Retinal pigment epithelial cell (primary cell): Measurements from ENCODE around the gene ASZ1.
"Not testable (repeated sequence)": the region's sequence is repeated elsewhere in the genome, so short reads cannot be mapped to it uniquely, and the experiment has no call there.

Source experiments
- DNase-seq: peaks from one replicate; pipeline ENCODE4 v3.0.0-alpha.2; 2010; ENCODE audit warnings: low read depth
- H3K4me3 ChIP-seq: 2 replicates; pipeline ENCODE4 v1.5.1; 2011; ENCODE audit warnings: mild to moderate bottlenecking, low read length, control low read depth, moderate library complexity
- TF ChIP-seq, protein P1 (sequence below): conservative IDR thresholded peaks from 2 replicates; pipeline ENCODE4 v1.5.1; 2011; ENCODE audit warnings: low read depth, low read length, control low read depth, inconsistent platforms

Gene ASZ1, protein sequence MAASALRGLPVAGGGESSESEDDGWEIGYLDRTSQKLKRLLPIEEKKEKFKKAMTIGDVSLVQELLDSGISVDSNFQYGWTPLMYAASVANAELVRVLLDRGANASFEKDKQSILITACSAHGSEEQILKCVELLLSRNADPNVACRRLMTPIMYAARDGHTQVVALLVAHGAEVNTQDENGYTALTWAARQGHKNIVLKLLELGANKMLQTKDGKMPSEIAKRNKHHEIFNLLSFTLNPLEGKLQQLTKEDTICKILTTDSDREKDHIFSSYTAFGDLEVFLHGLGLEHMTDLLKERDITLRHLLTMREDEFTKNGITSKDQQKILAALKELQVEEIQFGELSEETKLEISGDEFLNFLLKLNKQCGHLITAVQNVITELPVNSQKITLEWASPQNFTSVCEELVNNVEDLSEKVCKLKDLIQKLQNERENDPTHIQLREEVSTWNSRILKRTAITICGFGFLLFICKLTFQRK

DNA sequence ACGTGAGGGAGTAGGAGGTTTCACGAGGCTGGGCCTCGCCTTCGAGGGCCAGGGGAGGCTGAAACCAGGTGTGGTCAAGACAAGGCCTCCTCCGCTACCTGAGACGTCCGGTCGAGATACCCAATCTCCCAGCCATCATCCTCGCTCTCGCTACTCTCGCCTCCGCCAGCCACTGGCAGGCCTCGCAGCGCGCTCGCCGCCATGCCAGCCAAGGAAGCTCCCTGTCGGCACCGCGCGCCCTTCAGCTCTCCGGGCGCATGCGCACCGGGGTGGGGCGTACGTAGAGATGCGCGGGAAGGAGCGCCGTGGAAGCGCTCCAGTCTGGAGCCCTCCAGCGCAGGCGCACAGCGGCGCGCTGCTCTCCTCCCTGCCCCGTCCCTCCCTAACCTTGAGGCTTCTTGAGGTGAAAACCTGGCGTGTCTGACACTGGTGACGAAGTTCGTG lies at the start of gene ASZ1:
TSS of gene ASZ1 (minus strand) at position 236 of the 444 bp plus-strand sequence. CDS start at position 203, 33 bp downstream.
- TF ChIP-seq, protein P1, sequence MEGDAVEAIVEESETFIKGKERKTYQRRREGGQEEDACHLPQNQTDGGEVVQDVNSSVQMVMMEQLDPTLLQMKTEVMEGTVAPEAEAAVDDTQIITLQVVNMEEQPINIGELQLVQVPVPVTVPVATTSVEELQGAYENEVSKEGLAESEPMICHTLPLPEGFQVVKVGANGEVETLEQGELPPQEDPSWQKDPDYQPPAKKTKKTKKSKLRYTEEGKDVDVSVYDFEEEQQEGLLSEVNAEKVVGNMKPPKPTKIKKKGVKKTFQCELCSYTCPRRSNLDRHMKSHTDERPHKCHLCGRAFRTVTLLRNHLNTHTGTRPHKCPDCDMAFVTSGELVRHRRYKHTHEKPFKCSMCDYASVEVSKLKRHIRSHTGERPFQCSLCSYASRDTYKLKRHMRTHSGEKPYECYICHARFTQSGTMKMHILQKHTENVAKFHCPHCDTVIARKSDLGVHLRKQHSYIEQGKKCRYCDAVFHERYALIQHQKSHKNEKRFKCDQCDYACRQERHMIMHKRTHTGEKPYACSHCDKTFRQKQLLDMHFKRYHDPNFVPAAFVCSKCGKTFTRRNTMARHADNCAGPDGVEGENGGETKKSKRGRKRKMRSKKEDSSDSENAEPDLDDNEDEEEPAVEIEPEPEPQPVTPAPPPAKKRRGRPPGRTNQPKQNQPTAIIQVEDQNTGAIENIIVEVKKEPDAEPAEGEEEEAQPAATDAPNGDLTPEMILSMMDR, result no peak
- no peak within 1 kb of the TSS for H3K4me3 ChIP-seq
- no peak for DNase-seq

DNA sequence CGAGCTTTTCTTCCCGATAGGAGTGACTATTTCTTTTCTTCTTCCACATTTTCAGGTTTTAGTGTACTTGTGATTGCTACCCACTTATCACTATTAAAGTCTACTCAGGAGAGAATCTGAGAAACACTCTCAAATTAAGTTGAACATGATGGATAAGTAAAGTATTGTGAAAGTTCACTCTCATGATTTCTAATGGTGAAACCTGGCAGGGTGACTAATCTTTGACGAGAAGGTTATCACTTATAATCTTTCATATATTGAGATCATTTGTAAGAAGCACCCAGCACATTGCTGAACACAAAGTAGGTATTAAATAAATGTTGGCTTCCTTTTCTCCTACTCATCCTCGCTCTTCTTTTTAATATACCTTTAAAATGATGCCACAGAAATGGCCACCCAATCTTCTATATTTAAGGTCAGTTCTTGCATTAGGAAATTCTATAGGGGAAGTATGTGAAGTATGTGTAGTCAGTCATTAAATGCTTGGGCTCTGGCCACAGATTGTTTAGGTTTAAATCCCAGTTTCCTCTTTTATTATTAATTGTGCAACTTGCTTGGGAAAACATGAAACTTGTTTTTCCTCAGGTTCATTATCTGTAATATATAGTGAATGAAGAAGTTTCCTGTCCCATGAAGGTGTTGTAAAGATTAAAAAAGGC lies 49.4 kb upstream of the ASZ1 start:
- no peak for DNase-seq
- TF ChIP-seq, protein P1, result no peak
- H3K4me3 ChIP-seq, result no peak overlapping the region

DNA sequence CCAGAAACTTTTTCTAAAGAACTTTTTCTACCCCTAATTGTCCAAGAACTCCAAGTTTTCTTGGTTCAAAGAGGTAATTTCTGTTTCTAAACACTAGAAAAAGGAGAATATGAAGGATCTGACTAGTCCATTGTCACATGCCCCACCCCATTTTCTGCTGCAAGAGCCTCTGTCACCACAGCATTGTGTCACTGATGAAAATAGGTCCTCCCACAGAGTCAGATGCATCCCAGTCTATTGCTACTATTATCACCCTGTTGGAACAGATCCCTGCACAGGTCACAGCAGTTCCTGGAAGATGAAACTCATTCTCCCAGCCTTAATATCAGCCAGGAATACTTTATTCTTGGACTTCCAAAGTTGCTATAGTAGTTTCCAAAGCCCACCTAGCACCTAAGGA lies 45.0 kb upstream of the ASZ1 start:
- H3K4me3 ChIP-seq, result no peak overlapping the region
- no peak for DNase-seq
- TF ChIP-seq, protein P1, result no peak

DNA sequence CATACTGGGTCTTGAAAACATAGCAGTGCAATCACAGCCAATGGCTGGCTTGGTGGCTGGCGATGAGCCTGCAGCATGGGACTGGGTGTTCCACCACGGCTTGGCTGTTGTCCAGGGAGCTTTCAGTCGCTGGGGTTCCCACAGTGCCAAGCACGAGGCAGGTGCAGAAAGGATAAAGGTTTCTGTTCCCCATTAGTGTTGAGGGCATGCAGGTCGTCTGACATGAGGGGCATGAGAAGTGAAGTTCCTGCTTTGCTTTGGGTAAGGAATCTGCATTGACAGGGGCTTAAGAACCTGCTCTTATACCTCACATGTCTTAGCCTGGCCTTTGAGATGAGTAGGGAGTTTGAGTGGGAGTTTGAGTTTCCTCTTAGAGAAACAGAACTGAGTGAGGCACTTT lies 43.5 kb upstream of the ASZ1 start:
- DNase-seq, result no peak
- no peak overlapping the region for H3K4me3 ChIP-seq
- TF ChIP-seq, protein P1, result no peak

DNA sequence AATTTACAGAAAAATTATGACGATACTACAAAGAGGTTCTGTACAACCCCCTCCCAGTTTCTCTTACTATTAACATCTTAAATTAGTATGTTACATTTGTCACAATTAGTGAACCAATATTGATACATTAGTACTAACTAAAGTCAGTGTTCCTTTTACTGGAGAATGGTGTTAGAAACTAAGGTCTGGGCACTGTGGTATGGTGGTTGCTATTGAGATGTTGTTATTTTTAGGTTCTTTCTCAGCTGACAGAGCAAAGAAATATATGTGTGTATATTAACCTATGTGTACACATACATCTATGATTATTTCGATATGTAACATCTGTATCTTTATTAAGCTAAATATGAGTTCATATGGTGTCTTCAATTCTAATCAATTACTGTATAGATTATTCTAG lies 40.9 kb upstream of the ASZ1 start:
- DNase-seq, result no peak
- H3K4me3 ChIP-seq, result no peak overlapping the region
- TF ChIP-seq, protein P1, result no peak

DNA sequence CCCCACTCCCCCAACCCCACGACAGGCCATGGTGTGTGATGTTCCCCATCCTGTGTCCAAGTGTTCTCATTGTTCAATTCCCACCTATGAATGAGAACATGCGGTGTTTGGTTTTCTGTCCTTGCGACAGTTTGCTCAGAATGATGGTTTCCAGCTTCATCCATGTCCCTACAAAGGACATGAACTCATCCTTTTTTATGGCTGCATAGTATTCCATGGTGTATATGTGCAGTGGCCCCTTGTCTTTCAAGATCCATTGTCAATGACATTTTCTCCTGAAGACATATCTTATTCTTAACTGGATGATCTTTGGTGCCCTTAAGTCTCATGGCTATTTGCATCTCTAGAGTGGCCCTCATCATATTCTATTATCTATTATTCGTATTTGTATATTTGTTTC lies 33.5 kb upstream of the ASZ1 start:
- H3K4me3 ChIP-seq, DNase-seq: not testable (repeated sequence)

DNA sequence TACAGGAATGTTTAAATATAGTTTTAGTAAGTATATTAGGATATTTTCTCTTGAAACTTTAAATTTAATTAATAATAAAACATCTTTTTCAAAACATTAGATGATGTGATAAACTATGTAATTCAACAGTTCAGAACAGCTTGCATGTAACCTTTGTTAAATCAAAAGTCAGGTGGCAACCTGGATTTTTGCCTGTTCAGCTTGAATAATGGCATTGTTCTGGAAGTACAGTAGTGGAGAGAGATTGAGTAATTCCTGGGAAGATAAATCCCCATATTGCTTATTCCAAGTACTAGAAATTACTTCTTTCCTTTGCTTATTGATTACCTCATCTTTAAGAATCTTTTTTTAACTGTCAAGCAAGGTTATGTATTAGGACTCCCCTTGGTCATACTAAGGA lies 32.4 kb upstream of the ASZ1 start:
- DNase-seq, result no peak
- TF ChIP-seq, protein P1, result no peak
- H3K4me3 ChIP-seq, result no peak overlapping the region
